GM12874 (cell line): ENCODE results near the gene ENGASE.

Source experiments
- CTCF ChIP-seq: IDR thresholded peaks from 2 replicates; pipeline ENCODE4 v1.5.1; 2011; ENCODE audit warnings: low read depth, mild to moderate bottlenecking, control low read depth, low read length, moderate library complexity; ENCODE audit not compliant: insufficient read depth

ENGASE gene

GRCh38 chr17:79135011-79135410 lies 60.4 kb downstream of the ENGASE start:
- no peak for TF ChIP-seq CTCF

- TF ChIP-seq CTCF: no peak
These were observed 61.2 kb downstream of the ENGASE start for GRCh38 chr17:79135628-79136405.
